ENCODE measurements around the gene AQP4. TPM values are rescaled to one million over a fixed set of nuclear protein-coding genes. Genes with fewer than 3 reads are reported as not detected.

The AQP4 gene
- total and polyA plus RNA-seq, 2 donors (not counting 3 experiments of a cell fraction or from before 2014, with no cell fraction given): not detected

GRCh38 chr18:26869640-26870039 lies 4.1 kb upstream of the AQP4 start:
- no peak overlapping the region for H3K27ac ChIP-seq (ENCODE audit: insufficient read depth, low read depth, low read length)
- no TSS peak for BruUV-seq (replicated peaks)
- H3K4me1 ChIP-seq (ENCODE audit: control insufficient read depth, extremely low read depth, insufficient read depth, low read length): no peaks in the 10 kb centered on the region
- intact Hi-C loops (cut with micrococcal nuclease): no loop called here
- POLR2A ChIA-PET: no interaction called here
- no peak overlapping the region for H3K9ac ChIP-seq (replicated peaks; ENCODE audit: extremely low read depth, insufficient read depth, low read length)
- H3K9me3 ChIP-seq (replicated peaks; ENCODE audit: control insufficient read depth, insufficient read depth, low read length): peaks cover 2% of the 10 kb centered on the region
- DNase-seq (ENCODE audit: low read depth, low spot score) (no peak), FAIRE-seq (no peak)
- H2AFZ ChIP-seq (ENCODE audit: low read depth, low read length): no peak overlapping the region
- CTCF ChIA-PET: no interaction called here
- no peaks in the 10 kb centered on the region for H3K79me2 ChIP-seq (ENCODE audit: control insufficient read depth, insufficient read depth, low read length)
- H3K36me3 ChIP-seq (ENCODE audit: control insufficient read depth in 2 of 2, extremely low read depth in 1 of 2, insufficient read depth in 2 of 2, low read length in 2 of 2): no peaks in the 10 kb centered on the region
- no peaks in the 10 kb centered on the region for H3K27me3 ChIP-seq (ENCODE audit: control insufficient read depth in 2 of 2, insufficient read depth in 2 of 2, low read length in 2 of 2)
- H3K4me2 ChIP-seq (ENCODE audit: insufficient read depth, low read length): no peak overlapping the region
- no peaks in the 10 kb centered on the region for H4K20me1 ChIP-seq (replicated peaks; ENCODE audit: control insufficient read depth, extremely low read depth, insufficient read depth, low read length)
- TF ChIP-seq CTCF (IDR thresholded peaks at IDR 0.05; ENCODE audit: extremely low read depth in 1 of 2, insufficient read depth in 1 of 2, low read depth in 1 of 2, low read length in 2 of 2) (no peak), POLR2A (IDR thresholded peaks at IDR 0.05; ENCODE audit: low read depth, low read length) (no peak), JUN (IDR thresholded peaks at IDR 0.05; ENCODE audit: borderline replicate concordance, insufficient read depth, insufficient read length, low read depth) (no peak), FOS (IDR thresholded peaks at IDR 0.05; ENCODE audit: borderline replicate concordance, insufficient read depth, low read length) (no peak), POLR2AphosphoS5 (IDR thresholded peaks at IDR 0.05; ENCODE audit: insufficient read depth, low read depth, low read length) (no peak), GATA2 (IDR thresholded peaks at IDR 0.05; ENCODE audit: insufficient read depth, insufficient read length, low read depth, low read length) (no peak), MYC (IDR thresholded peaks at IDR 0.05; ENCODE audit: low read depth, low read length) (no peak), MAX (IDR thresholded peaks at IDR 0.05; ENCODE audit: insufficient read depth, insufficient read length) (no peak), EZH2 (IDR thresholded peaks at IDR 0.05; ENCODE audit: borderline replicate concordance, low read depth, low read length, severe bottlenecking) (no peak)
- dilution Hi-C loops (cut with MboI; ENCODE audit: extremely low pct_ligation_motif_present, low sequenced_read_pairs): no loop called here
- no peak overlapping the region for H3K4me3 ChIP-seq (replicated peaks in 1 of 3; ENCODE audit: insufficient read depth in 1 of 3, low read depth in 1 of 3, low read length in 3 of 3)
- H3K9me1 ChIP-seq (replicated peaks; ENCODE audit: control insufficient read depth, extremely low read depth, insufficient read depth, low read length): no peaks in the 10 kb centered on the region

All from endothelial cell of umbilical vein (primary cell).